GF-D8 (cell line): ENCODE measurements around the gene GPR152.
"Not testable (repeated sequence)": the region's sequence is repeated elsewhere in the genome, so short reads cannot be mapped to it uniquely, and the experiment has no call there.

Experiments used
- DNase-seq: peaks from one replicate; lab custom pipeline; 2025; lab: John Stamatoyannopoulos, UW

Gene GPR152

DNA sequence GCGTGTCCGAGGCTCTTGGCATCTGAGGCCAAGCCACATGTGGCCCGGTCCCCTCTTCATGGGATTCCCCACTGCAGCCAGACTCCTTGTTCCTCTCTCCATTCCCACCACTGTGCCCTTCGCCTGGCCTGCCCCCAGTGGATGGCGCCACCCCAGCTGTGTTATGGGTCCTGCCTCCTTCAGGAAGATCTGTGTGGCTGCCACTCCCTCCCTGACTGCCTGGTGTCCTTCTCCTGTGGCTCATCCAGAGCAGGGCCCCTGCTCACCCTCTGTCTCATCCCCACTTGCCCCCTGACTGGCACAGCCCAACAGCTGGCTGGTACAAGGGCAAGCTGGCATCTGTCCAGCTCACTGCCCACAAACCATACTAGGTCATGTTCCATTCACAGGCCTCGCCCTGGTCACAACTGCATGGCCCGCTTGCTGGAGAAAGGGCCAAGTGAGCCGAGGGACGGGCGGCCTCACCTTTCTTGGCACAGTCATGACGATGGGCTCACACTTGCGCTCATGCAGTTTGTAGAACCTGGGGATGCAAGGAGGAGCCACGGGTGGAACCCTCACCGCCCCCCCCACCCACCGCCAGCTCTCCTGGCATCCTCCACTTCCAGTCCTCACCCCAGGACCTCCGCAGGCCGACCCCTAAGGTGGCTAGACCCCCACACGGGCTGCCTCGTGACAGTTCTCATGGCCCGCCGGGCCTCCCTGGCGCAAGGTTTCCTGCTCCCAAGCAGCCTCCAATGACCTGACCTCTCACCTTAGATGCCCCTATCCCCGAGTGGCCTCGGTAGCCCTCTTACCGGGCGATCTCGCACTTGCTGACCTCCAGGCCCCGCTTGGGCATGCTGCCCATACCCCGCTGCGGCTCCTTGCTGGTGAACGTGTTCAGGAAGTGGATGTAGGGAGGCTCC is 13.0 kb downstream of the GPR152 start:
- peak; percentile 58 for DNase-seq

DNA sequence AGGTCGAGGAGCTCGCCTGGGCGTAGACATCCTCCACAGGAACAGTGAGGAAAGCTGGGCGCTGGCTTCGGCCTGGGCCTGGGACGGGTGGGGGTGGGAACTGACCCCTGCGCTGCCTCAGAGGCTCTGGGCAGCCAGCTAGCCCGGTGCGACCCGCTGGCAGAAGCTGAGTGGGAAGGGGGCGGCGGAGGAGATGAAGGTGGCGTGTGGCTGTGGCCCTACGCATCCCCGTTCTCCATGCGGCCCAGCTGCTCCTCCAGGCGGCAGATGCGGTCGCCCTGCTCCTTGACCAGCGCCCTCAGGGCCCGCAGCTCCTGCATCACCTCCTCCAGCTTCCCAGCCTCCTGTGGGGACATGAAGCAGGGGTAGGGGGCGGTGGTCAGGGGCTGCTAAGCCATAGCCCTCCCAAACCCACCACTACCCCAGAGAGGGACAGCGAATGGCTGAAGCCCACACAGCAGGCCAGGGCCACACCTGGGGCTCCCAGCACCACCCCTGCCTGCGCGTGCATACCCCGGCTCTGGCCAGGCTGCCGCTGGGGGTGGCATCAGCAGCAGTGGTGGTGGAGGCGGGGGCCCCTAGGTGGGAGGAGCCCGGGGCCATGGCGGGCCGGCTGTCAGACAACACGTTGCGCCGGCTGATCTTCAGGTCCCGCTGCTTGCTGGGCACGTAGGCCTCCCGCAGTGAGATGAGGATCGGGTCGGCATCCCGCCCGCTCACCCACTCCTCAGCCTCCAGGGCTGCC is 14.2 kb downstream of the GPR152 start:
- no peak for DNase-seq

DNA sequence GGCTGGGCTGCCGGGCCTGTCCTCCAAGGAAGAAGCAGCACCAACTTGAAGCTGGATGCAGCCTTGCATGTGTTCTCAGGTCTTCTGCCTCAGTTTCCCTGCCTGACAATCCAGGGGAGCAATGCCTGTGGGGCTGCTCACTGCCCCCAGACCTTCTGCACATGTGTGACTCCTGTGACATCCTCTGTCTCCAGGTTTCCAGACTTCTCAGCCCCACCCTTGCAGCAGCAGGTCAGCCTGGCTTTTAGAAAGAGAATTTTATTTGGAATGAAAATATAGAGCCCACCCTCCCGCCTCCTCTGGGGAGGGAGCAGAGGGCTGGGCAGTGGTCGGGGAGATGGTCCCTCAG is 14.7 kb downstream of the GPR152 start:
- no peak for DNase-seq

DNA sequence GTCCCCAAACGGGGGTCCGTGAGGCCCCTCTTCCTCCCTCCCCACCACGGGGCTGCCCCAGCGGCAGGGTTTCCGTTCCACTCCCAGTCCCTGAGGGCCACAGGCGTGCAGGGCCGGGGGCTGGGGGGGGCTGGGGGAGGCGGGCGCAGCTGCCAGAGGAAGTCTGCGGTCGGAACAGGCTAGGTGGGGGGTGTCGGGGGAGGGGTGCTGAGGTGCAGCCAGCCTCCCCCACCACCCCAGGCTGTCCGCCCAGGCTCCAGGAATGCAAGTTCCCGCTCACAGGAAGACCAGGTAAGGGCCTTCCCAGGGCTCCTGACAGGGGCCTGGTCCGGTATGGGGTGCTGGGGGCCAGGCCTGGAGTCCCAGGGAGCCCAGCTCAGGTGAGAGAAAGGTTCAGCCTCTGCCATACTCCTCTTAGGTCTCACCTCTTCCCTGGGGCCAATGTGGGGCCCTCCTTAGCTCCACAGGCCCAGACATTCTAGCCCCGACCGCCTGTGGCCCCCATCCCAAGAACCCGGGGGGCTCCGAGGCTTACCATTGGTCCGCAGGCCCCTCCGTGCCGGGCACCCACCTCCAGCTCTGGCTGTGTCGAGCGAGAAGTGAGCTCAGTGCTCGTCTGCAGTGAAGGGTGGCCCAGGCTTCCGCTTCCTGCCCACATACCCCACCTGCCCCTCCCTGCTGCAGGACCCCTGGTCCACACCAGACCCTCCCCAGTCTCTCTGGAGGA is 15.3 kb downstream of the GPR152 start, which contains the start of gene PTPRCAP:
Gene PTPRCAP (minus strand): TSS at position 601 of the 727 bp plus-strand sequence. CDS start 63 bp downstream, at position 538.
- peak; percentile 56 for DNase-seq

DNA sequence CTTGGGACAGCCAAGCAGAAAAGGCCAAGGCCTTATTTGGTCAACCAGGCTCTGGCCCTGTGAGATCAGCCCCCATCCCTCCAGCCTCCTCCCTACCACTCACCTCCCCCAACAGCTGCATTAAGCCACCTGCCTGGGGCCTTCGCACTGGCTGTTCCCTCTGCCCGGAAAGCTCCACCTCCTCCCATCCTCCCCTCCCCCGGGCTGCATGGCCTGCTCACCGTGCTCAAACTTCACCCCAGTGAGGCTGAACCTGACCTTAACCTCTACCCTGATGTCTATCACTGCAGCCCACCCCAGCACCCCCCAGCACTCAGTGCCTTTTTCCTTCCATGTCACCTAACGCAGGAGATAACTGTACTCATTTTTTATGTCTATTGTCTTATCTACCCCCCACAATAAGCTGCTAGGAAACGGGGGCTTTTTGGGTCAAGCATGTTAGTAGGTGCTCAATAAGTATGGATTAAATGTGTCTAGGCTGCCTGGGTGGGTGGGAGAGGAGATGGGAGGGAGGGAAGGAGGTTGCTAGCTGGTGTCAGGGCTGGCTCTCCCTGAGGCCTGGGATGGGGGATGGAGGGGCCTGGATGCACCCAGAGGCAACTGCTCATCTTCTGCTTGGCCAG is 16.0 kb downstream of the GPR152 start:
- peak; percentile 68 for DNase-seq

DNA sequence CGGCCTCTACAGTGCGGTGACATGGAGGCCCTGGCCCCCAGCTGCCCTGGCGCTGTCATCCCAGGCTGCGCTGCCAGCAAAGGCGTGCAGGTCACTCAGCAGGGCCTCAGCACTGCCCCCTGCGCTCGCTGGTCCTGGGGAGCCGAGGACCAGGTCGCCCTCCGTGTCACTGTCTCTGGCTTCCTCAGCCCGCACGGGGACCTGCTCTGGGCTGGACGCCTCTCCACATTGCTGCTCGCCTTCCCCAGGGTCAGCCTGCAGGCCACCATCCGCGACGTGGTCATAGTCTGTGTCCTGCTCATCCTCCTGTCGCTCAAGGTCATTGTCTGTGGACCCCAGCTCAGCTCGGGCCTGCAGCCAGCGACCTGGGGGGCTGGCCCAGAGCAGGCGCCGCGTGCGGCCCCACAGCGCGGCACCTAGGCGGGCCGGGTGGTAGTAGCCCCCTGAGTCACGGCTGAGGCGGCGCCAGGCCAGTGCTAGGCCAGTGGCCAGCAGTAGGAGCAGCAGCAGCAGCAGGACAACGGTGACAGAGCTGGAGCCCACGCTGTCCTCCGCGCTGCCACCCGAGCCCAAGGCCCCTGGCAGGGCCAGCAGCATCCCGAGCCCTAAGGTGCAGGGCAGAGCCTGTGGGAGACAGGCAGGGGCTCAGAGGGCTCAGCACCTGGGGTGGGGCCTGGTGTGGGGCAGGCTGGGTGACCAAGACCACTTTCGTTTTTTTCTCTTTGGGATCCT is 16.6 kb downstream of the GPR152 start:
- no peak for DNase-seq

DNA sequence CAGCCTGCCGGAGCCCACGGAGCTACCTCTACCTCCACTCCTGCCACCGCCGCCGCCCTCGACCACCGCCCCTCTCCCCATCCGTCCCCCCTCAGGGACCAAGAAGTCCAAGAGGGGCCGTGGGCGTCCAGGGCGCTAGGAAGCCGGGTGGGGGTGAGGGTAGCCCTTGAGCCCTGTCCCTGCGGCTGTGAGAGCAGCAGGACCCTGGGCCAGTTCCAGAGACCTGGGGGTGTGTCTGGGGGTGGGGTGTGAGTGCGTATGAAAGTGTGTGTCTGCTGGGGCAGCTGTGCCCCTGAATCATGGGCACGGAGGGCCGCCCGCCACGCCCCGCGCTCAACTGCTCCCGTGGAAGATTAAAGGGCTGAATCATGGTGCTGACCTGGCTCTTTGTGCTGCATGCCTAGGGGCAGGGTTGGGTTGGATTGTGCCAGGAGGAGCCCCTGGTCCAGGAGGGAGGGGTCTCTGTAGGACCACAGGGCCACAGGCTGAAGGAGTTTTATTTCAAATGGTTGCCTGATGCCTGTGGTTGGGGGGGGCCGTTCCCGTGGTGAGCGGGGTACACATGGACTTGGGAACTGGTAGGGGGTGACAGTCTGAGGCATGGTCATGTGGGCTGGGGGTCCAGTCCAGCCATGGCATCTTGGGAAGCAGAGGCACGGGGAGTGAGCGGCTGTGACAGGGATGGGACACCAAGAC is 17.4 kb downstream of the GPR152 start:
- no peak for DNase-seq

DNA sequence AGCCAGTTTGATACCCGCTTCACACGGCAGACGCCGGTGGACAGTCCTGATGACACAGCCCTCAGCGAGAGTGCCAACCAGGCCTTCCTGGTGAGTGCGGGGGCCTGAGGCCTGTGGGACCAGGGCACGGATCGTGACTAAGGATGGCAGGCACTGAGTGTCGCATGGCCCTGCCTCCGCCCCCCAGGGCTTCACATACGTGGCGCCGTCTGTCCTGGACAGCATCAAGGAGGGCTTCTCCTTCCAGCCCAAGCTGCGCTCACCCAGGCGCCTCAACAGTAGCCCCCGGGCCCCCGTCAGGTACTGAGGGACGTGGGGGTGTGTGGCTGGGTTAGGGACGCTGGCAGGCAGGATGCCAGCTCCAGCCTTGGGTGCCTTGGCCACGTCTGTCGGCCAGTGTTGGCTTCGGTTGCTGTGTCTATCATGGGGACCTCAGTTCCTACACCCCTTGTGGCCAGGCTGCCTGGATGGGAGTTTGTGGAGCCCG is 18.1 kb downstream of the GPR152 start:
- DNase-seq, result no peak

DNA sequence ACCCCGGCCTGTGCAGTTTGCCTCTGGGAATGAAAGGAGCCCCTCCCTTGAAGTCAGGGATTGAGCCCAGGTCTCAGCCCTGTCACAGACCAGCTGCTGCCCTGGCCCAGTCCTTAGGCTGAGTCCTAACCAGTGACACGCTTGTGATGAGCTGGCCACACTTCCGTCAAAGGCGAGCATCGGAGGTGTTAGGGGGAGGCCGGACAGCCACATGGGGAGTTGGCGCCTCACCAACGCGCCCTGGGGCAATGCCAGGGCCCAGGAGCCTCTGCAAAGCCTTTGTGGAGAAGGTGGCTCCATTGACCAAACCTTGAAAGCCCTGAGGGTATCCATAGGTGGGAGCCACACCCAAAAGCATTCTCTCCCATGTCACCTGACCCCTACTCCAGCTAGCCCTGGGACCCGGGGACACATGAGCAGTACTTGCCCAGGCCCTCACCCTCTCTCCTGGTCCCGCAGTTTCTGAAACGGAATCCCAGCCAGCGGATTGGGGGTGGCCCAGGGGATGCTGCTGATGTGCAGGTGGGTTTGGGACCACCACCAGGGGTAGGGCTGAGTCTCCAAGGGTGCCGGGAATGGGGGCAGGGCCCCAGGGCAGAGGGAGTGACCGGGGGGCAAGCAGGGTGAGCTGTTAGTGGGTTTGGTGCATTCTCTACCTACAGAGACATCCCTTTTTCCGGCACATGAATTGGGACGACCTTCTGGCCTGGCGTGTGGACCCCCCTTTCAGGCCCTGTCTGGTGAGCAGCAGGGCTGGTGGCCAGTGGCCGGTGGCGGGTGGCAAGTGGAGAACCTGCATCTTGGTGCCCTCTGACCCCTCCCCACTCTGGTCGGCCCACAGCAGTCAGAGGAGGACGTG is 18.8 kb downstream of the GPR152 start:
- no peak for DNase-seq

DNA sequence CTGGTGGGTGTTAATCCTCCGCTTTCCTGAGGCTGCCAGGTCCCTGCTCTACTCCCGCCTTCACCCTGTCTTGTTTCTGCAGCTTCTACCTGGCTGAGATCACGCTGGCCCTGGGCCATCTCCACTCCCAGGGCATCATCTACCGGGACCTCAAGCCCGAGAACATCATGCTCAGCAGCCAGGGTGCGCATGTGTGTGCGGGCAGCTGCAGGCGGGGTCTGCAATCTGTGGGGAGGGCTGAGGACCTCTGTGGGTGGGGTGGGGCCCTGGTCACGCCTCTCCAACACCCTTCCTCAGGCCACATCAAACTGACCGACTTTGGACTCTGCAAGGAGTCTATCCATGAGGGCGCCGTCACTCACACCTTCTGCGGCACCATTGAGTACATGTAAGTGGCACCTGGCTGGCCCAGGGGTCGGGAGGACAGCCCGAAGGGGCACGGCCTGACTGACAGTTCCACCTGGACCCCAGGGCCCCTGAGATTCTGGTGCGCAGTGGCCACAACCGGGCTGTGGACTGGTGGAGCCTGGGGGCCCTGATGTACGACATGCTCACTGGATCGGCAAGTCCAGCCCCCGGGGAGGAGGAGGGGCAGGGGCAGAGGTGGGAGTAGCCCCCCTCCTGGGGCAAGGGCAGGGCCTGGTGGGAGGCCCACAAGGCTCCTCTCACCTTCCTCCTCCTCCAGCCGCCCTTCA is 19.7 kb downstream of the GPR152 start:
- DNase-seq, result no peak

DNA sequence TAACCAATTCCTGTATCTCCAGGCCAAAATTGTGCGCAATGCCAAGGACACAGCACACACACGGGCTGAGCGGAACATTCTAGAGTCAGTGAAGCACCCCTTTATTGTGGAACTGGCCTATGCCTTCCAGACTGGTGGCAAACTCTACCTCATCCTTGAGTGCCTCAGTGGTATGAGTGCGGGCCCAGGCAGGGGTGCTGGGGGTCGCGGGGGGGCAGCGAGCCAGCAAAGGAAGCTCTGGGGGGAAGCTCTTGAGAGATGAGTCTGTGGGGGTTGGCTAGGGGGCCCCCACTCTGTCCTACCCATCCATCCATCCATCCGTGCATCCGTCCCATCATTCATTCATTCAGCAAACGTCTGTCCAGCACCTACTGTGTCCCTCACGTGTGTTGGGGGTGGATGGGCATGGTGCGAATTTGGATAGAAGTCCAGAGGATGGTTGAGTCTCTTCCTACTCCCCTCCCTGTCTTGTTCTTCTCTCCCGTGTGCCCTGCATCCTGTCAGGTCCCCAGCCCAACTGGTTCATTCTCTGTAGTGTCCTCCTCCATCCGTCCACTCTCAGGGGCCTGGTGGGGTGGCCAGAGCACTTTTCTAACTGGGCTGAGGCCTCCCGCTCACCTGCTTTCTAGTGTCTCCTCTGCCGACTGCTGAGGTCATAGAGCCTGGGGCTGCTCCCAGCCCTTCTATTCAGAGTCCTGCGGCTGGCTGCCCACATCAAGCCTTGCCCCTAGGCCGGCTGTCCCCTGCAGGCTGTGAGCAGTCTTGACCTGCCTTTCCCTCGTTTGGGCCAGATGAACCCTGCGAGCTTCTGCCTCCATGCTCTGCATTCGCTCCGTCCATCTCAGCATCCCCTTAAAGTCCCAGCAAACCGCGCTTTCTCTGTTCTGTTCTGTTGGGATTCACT is 20.9 kb downstream of the GPR152 start:
- DNase-seq, result no peak

DNA sequence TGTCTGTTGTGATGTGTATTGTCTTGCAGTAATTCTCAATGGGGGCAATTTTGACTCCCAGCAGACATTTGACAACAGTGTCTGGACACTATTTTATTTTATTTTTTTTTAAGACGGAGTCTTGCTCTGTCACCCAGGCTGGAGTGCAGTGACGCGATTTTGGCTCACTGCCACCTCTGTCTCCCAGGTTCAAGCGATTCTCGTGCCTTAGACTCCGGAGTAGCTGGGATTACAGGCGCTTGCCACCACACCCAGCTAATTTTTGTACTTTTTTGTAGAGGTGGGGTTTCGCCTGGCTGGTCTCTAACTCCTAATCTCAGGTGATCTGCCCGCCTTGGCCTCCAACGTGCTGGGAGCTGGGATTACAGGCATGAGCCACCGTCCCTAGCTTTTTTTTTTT is 22.8 kb downstream of the GPR152 start:
- DNase-seq, result no peak

DNA sequence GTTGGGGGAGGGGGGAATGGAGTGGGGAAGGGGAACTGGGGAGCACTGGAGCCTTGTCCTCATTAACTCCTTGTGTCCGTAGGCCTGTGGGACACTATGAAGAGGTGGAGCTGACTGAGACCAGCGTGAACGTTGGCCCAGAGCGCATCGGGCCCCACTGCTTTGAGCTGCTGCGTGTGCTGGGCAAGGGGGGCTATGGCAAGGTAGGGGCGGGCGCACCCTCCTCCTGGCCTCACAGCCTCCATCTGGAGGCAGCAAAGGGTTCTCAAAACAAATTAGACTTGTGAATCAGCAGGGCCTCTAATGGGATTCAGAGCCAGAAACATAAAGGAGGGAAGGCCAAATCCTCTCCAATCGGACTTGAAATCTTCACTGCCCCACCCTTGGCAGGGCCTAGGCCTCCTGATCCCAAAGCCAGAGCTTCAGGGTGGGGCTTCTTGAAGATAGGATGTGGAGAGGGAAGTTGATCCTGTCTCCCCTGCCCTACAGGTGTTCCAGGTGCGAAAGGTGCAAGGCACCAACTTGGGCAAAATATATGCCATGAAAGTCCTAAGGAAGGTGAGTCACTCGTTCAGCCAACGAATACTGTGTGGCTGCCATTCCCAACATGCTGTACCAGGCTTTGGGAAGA is 23.4 kb downstream of the GPR152 start:
- no peak for DNase-seq

DNA sequence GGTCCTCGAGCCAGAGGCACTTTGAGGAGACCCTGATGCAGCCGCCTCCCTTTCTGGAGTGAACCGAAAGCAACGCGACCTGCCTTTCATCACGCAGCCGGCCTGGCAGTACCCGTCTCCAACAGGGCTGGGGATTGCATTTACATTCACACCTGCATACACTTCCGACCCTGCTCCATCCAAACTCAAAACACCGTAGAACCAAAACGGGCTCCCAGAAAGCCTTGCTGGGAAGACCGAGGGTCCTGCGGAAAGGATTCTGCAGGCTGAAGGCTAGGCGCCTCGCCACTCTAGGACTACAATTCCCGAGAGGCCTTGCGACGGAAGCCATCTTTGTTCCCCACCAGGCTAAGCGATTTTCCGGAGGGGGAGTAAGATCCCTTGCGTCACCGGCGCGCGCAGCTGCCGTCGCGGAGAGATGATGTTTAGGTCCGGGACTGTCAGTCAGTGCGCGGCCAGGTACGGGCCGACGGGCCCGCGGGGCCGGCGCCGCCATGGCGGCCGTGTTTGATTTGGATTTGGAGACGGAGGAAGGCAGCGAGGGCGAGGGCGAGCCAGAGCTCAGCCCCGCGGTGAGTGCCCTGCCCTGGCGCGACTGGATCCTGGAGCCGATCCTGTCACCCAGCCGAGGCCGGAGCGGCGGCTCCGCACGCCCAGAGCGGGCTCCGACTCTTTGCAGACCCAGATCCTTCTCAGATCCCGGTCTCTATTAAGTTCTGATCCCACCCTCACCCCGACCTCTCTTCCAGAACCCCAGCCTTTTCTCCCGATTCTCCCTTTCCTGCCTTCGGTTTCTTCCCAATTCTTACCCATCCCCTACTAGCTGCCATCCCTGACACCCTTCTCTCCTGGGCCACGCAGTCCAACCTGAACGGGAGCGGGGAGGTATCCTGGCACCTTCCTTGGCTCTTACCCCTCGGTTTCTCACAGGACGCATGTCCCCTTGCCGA is 24.2 kb downstream of the GPR152 start, which contains the start of gene RPS6KB2:
Gene RPS6KB2 (plus strand): TSS at position 443 of the 950 bp plus-strand sequence. CDS start 52 bp downstream, at position 495.
- peak; percentile 85 for DNase-seq

DNA sequence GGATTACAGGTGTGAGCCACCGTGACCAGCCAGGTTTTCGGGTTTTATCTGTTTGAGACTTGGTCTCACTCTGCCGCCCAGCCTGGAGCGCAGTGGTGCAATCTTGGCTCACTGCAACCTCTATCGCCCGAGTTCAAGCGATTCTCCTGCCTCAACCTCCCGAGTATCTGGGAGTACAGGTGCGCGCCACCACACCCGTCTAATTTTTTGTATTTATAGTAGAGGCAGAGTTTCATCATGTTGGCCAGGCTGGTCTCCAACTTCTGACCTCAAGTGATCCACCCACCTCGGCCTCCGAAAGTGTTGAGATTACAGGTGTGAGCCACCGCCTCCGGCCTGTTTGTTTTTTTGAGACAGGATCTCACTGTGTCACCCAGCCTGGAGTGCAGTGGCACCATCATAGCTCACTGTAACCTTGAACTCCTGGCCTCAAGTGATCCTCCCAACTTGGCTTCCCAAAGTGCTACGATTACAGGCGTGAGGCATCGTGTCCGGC is 25.1 kb downstream of the GPR152 start:
- not testable (repeated sequence) for DNase-seq
